ENCODE results near the gene ENOX1. TPM values are rescaled to one million over a fixed set of nuclear protein-coding genes. Genes with fewer than 3 reads are reported as not detected.

ENOX1 gene
- total RNA-seq, 1 experiment from 2014 or later = 0.35 TPM

DNA sequence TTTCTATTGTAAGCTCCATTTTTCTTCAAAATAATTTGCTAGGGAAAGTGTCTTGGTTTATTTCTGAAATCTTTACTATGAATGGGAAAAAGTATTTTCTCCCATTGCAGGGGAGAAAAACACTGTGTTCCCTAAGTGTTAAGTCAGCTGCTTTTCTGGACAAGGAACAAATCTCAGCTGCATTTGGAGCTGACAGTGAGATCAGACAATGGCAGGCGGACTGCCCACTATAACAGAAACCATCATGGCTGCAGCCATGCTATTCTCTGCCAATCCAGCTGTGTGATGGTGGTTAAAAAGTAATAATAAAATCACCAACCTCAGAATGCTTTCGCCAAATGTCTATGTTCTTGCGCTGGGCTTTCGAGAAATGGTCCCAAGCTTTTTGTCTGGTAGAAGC is 460.7 kb downstream of the ENOX1 start:
- no peaks in the 10 kb centered on the region for H3K9me3 ChIP-seq (ENCODE audit: insufficient read depth, low read depth)
- H3F3A ChIP-seq (ENCODE audit: insufficient read depth, low read depth) = no peaks in the 10 kb centered on the region
- CTCF ChIA-PET = interaction anchor here (0.6 kb wide), 1 partner anchor 226 kb away, joined by 3 read pairs; no protein-coding TSS in a partner anchor
- no peak for TF ChIP-seq EZH2 (IDR thresholded peaks at IDR 0.05; ENCODE audit: low read depth)
- TF ChIP-seq, protein P1, sequence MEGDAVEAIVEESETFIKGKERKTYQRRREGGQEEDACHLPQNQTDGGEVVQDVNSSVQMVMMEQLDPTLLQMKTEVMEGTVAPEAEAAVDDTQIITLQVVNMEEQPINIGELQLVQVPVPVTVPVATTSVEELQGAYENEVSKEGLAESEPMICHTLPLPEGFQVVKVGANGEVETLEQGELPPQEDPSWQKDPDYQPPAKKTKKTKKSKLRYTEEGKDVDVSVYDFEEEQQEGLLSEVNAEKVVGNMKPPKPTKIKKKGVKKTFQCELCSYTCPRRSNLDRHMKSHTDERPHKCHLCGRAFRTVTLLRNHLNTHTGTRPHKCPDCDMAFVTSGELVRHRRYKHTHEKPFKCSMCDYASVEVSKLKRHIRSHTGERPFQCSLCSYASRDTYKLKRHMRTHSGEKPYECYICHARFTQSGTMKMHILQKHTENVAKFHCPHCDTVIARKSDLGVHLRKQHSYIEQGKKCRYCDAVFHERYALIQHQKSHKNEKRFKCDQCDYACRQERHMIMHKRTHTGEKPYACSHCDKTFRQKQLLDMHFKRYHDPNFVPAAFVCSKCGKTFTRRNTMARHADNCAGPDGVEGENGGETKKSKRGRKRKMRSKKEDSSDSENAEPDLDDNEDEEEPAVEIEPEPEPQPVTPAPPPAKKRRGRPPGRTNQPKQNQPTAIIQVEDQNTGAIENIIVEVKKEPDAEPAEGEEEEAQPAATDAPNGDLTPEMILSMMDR (conservative IDR thresholded peaks at IDR 0.05) = no peak
- no peaks in the 10 kb centered on the region for H3K27me3 ChIP-seq (ENCODE audit: insufficient read depth, low read depth)
- intact Hi-C loops (cut with micrococcal nuclease; ENCODE audit: unreplicated experiment) = no loop called here
- no peak for DNase-seq
- H3K36me3 ChIP-seq (ENCODE audit: low read depth) = no peaks in the 10 kb centered on the region
- H2AFZ ChIP-seq = no peak overlapping the region
- H3K79me2 ChIP-seq (ENCODE audit: low read depth) = no peaks in the 10 kb centered on the region
- H3K4me1 ChIP-seq (replicated peaks; ENCODE audit: insufficient read depth) = no peaks in the 10 kb centered on the region
- no peaks in the 10 kb centered on the region for H3K9me2 ChIP-seq (ENCODE audit: insufficient read depth)
- no peaks in the 10 kb centered on the region for H4K20me1 ChIP-seq (ENCODE audit: insufficient read depth)
- no peak overlapping the region for H3K4me2 ChIP-seq
- no TSS peak for BruUV-seq (replicated peaks)
- POLR2A ChIA-PET (ENCODE audit: unreplicated experiment) = no interaction called here
- no peak overlapping the region for H3K27ac ChIP-seq
- H3K4me3 ChIP-seq = no peak overlapping the region

DNA sequence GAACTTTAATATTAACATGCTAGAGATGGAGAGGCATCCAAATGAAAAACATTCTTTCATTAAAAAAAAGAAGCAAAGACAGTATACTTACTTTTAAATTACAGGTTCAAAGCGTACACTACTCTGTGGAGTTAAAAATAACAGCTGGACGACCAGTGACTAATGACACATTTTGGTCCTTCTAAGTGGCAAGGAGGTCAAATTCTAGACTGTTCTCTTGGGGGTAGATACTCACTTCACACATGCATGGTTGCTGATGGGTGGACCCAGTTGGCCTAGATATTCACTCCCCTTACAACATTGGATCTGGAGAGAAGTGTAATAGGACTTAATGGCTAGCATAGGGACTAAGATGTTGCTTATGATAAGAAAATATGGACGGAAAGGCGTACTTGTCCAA is 461.1 kb downstream of the ENOX1 start:
- H3K4me3 ChIP-seq = no peak overlapping the region
- no peak for DNase-seq
- no peaks in the 10 kb centered on the region for H3K9me3 ChIP-seq (ENCODE audit: insufficient read depth, low read depth)
- intact Hi-C loops (cut with micrococcal nuclease; ENCODE audit: unreplicated experiment) = no loop called here
- H3K36me3 ChIP-seq (ENCODE audit: low read depth) = no peaks in the 10 kb centered on the region
- H3K27ac ChIP-seq = no peak overlapping the region
- ChIA-PET CTCF (interaction anchor here (0.6 kb wide), 1 partner anchor 225 kb away, joined by 3 read pairs; no protein-coding TSS in a partner anchor), POLR2A (ENCODE audit: unreplicated experiment) (no interaction called here)
- H3K9me2 ChIP-seq (ENCODE audit: insufficient read depth) = no peaks in the 10 kb centered on the region
- no peaks in the 10 kb centered on the region for H3F3A ChIP-seq (ENCODE audit: insufficient read depth, low read depth)
- no peaks in the 10 kb centered on the region for H3K79me2 ChIP-seq (ENCODE audit: low read depth)
- no peak for TF ChIP-seq EZH2 (IDR thresholded peaks at IDR 0.05; ENCODE audit: low read depth)
- TF ChIP-seq, protein P1 (conservative IDR thresholded peaks at IDR 0.05) = no peak
- no peaks in the 10 kb centered on the region for H3K4me1 ChIP-seq (replicated peaks; ENCODE audit: insufficient read depth)
- H4K20me1 ChIP-seq (ENCODE audit: insufficient read depth) = no peaks in the 10 kb centered on the region
- H3K4me2 ChIP-seq = no peak overlapping the region
- H2AFZ ChIP-seq = no peak overlapping the region
- no TSS peak for BruUV-seq (replicated peaks)
- no peaks in the 10 kb centered on the region for H3K27me3 ChIP-seq (ENCODE audit: insufficient read depth, low read depth)

DNA sequence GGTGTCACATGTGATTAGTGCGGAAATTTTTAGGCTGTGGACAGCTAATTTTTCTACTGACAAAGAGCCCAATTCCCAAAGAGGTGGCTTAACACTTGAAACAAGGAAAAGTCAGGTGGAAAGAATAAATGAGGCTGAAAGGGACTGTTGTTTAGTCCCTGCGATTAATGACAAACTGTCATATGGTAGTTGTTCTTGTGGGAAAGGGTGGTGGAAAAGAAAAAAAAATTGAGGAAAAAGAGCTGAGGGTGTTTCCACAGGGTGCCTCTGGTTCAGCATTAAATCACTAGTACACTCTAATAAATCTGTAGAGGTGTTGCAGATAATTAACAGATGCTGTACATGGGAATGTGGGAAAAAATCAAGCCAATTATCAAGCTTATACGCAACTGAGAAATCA is 462.6 kb downstream of the ENOX1 start:
- no TSS peak for BruUV-seq (replicated peaks)
- TF ChIP-seq, protein P1 (conservative IDR thresholded peaks at IDR 0.05) = no peak
- no peak for TF ChIP-seq EZH2 (IDR thresholded peaks at IDR 0.05; ENCODE audit: low read depth)
- Histone ChIP-seq H3K27ac (no peak overlapping the region), H3K4me2 (no peak overlapping the region), H2AFZ (no peak overlapping the region), H3F3A (ENCODE audit: insufficient read depth, low read depth) (no peaks in the 10 kb centered on the region), H3K36me3 (ENCODE audit: low read depth) (no peaks in the 10 kb centered on the region), H3K79me2 (ENCODE audit: low read depth) (no peaks in the 10 kb centered on the region), H3K9me3 (ENCODE audit: insufficient read depth, low read depth) (no peaks in the 10 kb centered on the region), H3K27me3 (ENCODE audit: insufficient read depth, low read depth) (no peaks in the 10 kb centered on the region), H3K4me1 (replicated peaks; ENCODE audit: insufficient read depth) (no peaks in the 10 kb centered on the region), H3K4me3 (no peak overlapping the region), H4K20me1 (ENCODE audit: insufficient read depth) (no peaks in the 10 kb centered on the region), H3K9me2 (ENCODE audit: insufficient read depth) (no peaks in the 10 kb centered on the region)
- no peak for DNase-seq
- ChIA-PET POLR2A (ENCODE audit: unreplicated experiment) (no interaction called here), CTCF (no interaction called here)
- intact Hi-C loops (cut with micrococcal nuclease; ENCODE audit: unreplicated experiment) = no loop called here
